ENCODE measurements around the gene BUD31.
"Not testable (repeated sequence)": the region's sequence is repeated elsewhere in the genome, so short reads cannot be mapped to it uniquely, and the experiment has no call there.

The BUD31 gene

GRCh38 chr7:99402854-99403253 is 5.9 kb upstream of the BUD31 start:
- DNase-seq: no peak

- DNase-seq: no peak
Observed at GRCh38 chr7:99403764-99404163, 5.0 kb upstream of the BUD31 start.

GRCh38 chr7:99404235-99404976 is 4.4 kb upstream of the BUD31 start:
- no peak for DNase-seq

GRCh38 chr7:99404977-99405320 is 3.8 kb upstream of the BUD31 start:
- no peak for DNase-seq

GRCh38 chr7:99406557-99406956 is 2.2 kb upstream of the BUD31 start:
- DNase-seq: no peak

GRCh38 chr7:99407872-99408378 is 844 bp upstream of the BUD31 start:
- DNase-seq: peak; percentile 17

GRCh38 chr7:99409192-99409572 is 413 bp downstream of the BUD31 start:
- DNase-seq: no peak

GRCh38 chr7:99409806-99410205 is 1.0 kb downstream of the BUD31 start:
- no peak for DNase-seq

GRCh38 chr7:99410635-99411034 is 1.9 kb downstream of the BUD31 start:
- no peak for DNase-seq

GRCh38 chr7:99415513-99416127 is 6.9 kb downstream of the BUD31 start:
- DNase-seq: not testable (repeated sequence)

GRCh38 chr7:99418260-99418659 is 9.5 kb downstream of the BUD31 start:
- DNase-seq: no peak

- DNase-seq: no peak
Observed at GRCh38 chr7:99419323-99420021, 10.7 kb downstream of the BUD31 start.

GRCh38 chr7:99420213-99420612 is 11.4 kb downstream of the BUD31 start:
- no peak for DNase-seq

GRCh38 chr7:99420986-99421385 is 12.2 kb downstream of the BUD31 start:
- DNase-seq: no peak

GRCh38 chr7:99422186-99422585 is 13.4 kb downstream of the BUD31 start:
- no peak for DNase-seq

GRCh38 chr7:99422625-99423024 is 13.9 kb downstream of the BUD31 start:
- DNase-seq: no peak

GRCh38 chr7:99424932-99425730 is 16.4 kb downstream of the BUD31 start:
- no peak for DNase-seq

- no peak for DNase-seq
Observed at GRCh38 chr7:99428972-99429566, 20.3 kb downstream of the BUD31 start.

- no peak for DNase-seq
Observed at GRCh38 chr7:99429756-99430155, 21.0 kb downstream of the BUD31 start.

- not testable (repeated sequence) for DNase-seq
Observed at GRCh38 chr7:99431756-99432540, 23.2 kb downstream of the BUD31 start.

GRCh38 chr7:99433158-99433557 is 24.4 kb downstream of the BUD31 start:
- DNase-seq: no peak
